Measurements from ENCODE around the gene ZNF695. TPM values are rescaled to one million over a fixed set of nuclear protein-coding genes. Genes with fewer than 3 reads are reported as not detected.

ZNF695 gene
- total and polyA plus RNA-seq, 2 donors = 0.48 to 3.0 TPM

GRCh38 chr1:246946366-246946765, 61.5 kb downstream of the ZNF695 start:
- no peak overlapping the region for H3K4me3 ChIP-seq (ENCODE audit: low read length in 2 of 2)
- no peaks in the 10 kb centered on the region for H3K9me3 ChIP-seq (ENCODE audit: control insufficient read depth in 2 of 2, insufficient read depth in 1 of 2, low read length in 1 of 2)
- no peaks in the 10 kb centered on the region for H3K27me3 ChIP-seq (ENCODE audit: control insufficient read depth in 2 of 2, insufficient read depth in 1 of 2, low read length in 1 of 2)
- WGBS = 97% methylated on average over 6 of the region's 6 CpGs
- no peak overlapping the region for H3K27ac ChIP-seq (ENCODE audit: low read depth in 1 of 2, low read length in 1 of 2)
- DNase-seq (ENCODE audit: low read depth in 6 of 9, low spot score in 9 of 9) = no peak
- no peaks in the 10 kb centered on the region for H3K4me1 ChIP-seq (ENCODE audit: control insufficient read depth in 2 of 2, insufficient read depth in 2 of 2, low read length in 2 of 2)
- H3K36me3 ChIP-seq (ENCODE audit: control insufficient read depth in 2 of 2, insufficient read depth in 2 of 2, low read length in 1 of 2) = no peaks in the 10 kb centered on the region

Other genes with a start within 250 kb of the ZNF695 start
- 22.5 TPM for gene AHCTF1, start 76.1 kb downstream of the ZNF695 start, total RNA-seq
- 17.8 TPM for gene AHCTF1, start 76.1 kb downstream of the ZNF695 start, polyA plus RNA-seq
- gene ZNF670, start 70.8 kb upstream of the ZNF695 start, total RNA-seq = 4.7 TPM
- gene ZNF670, start 70.8 kb upstream of the ZNF695 start, polyA plus RNA-seq = 3.0 TPM
- gene ZNF669, start 96.3 kb upstream of the ZNF695 start, total RNA-seq = 14.8 TPM
- 10.0 TPM for gene ZNF669, start 96.3 kb upstream of the ZNF695 start, polyA plus RNA-seq
- 74.8 TPM for gene ZNF124, start 164.0 kb upstream of the ZNF695 start, total RNA-seq
- 3.8 TPM for gene ZNF124, start 164.0 kb upstream of the ZNF695 start, polyA plus RNA-seq
- not detected for gene VN1R5, start 248.0 kb upstream of the ZNF695 start, total RNA-seq
- gene VN1R5, start 248.0 kb upstream of the ZNF695 start, polyA plus RNA-seq = 0.02 TPM